Ishikawa (cell line): ENCODE results near the gene CTDSPL2.

Experiments used
- CEBPB ChIP-seq: IDR thresholded peaks from 2 replicates; pipeline ENCODE4 v1.6.1; 2012
- CREB1 ChIP-seq: IDR thresholded peaks from 2 replicates; pipeline ENCODE4 v1.6.1; 2012; ENCODE audit warnings: low read depth
- EGR1 ChIP-seq: IDR thresholded peaks from 2 replicates; pipeline ENCODE4 v1.6.1; 2012
- EP300 ChIP-seq: IDR thresholded peaks from 2 replicates; pipeline ENCODE4 v1.6.1; 2012; ENCODE audit warnings: borderline replicate concordance
- FOXM1 ChIP-seq: IDR thresholded peaks from 2 replicates; pipeline ENCODE4 v1.6.1; 2012; ENCODE audit warnings: low read depth, borderline replicate concordance
- NFIC ChIP-seq: IDR thresholded peaks from 2 replicates; pipeline ENCODE4 v1.6.1; 2012
- RAD21 ChIP-seq: IDR thresholded peaks from 2 replicates; pipeline ENCODE4 v1.6.1; 2012; ENCODE audit warnings: low read depth
- TAF1 ChIP-seq: IDR thresholded peaks from 2 replicates; pipeline ENCODE4 v1.6.1; 2012; ENCODE audit warnings: low read depth, mild to moderate bottlenecking
- TCF12 ChIP-seq: IDR thresholded peaks from 2 replicates; pipeline ENCODE4 v1.6.1; 2012; ENCODE audit warnings: low read depth
- TEAD4 ChIP-seq: IDR thresholded peaks from 2 replicates; pipeline ENCODE4 v1.6.1; 2012
- YY1 ChIP-seq: IDR thresholded peaks from 2 replicates; pipeline ENCODE4 v1.6.1; 2012; ENCODE audit warnings: low read depth
- ZBTB7A ChIP-seq: IDR thresholded peaks from 2 replicates; pipeline ENCODE4 v1.6.1; 2012; ENCODE audit warnings: low read depth
- TF ChIP-seq, protein P1 (sequence below): IDR thresholded peaks from 2 replicates; pipeline ENCODE4 v1.6.1; 2012
- TF ChIP-seq, protein P2 (sequence below): IDR thresholded peaks from 2 replicates; pipeline ENCODE4 v1.6.1; 2012; ENCODE audit warnings: low read depth, mild to moderate bottlenecking
- TF ChIP-seq, protein P3 (sequence below): IDR thresholded peaks from 2 replicates; pipeline ENCODE4 v1.6.1; 2012

The CTDSPL2 gene

DNA sequence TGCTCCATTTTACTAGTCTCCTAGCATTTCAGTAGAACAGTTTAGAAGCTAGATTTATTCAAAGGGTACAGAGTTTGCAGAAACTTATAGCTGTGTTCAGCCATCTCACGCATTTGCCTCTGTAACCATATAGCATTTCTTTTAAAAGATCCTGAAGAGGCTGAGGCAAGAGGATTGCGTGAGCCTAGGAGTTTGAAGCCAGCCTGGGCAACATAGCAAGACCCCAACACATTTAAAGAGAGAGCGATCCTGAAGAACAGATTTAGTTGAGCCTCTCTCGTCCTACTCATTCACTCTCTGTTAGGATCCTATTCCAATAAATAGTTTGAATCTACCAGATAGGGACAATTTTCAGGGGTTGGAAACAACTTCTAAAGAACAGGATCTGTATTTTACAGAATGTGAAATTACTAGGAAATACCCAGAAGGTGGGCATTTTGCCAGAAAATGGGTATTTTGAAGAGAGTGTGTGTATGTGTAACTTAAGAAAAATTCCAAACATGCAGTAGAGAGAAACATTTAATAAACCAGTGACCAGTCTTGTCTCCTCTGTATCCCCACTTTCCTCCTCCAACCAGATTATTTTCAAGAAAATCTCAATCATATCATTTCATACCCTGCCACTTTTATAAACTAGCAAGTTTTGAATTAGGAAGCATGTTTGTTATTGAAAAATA is 114.0 kb downstream of the CTDSPL2 start:
- TF ChIP-seq FOXM1 (no peak), EP300 (no peak), YY1 (no peak), RAD21 (no peak), EGR1 (no peak), TAF1 (no peak), NFIC (peak; percentile 39; the same call in 1 of the 2 replicates), TCF12 (no peak), TEAD4 (peak; percentile 50; the same call in 1 of the 2 replicates)
- TF ChIP-seq, protein P1, sequence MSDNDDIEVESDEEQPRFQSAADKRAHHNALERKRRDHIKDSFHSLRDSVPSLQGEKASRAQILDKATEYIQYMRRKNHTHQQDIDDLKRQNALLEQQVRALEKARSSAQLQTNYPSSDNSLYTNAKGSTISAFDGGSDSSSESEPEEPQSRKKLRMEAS = no peak
- TF ChIP-seq, protein P2, sequence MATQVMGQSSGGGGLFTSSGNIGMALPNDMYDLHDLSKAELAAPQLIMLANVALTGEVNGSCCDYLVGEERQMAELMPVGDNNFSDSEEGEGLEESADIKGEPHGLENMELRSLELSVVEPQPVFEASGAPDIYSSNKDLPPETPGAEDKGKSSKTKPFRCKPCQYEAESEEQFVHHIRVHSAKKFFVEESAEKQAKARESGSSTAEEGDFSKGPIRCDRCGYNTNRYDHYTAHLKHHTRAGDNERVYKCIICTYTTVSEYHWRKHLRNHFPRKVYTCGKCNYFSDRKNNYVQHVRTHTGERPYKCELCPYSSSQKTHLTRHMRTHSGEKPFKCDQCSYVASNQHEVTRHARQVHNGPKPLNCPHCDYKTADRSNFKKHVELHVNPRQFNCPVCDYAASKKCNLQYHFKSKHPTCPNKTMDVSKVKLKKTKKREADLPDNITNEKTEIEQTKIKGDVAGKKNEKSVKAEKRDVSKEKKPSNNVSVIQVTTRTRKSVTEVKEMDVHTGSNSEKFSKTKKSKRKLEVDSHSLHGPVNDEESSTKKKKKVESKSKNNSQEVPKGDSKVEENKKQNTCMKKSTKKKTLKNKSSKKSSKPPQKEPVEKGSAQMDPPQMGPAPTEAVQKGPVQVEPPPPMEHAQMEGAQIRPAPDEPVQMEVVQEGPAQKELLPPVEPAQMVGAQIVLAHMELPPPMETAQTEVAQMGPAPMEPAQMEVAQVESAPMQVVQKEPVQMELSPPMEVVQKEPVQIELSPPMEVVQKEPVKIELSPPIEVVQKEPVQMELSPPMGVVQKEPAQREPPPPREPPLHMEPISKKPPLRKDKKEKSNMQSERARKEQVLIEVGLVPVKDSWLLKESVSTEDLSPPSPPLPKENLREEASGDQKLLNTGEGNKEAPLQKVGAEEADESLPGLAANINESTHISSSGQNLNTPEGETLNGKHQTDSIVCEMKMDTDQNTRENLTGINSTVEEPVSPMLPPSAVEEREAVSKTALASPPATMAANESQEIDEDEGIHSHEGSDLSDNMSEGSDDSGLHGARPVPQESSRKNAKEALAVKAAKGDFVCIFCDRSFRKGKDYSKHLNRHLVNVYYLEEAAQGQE = no peak

DNA sequence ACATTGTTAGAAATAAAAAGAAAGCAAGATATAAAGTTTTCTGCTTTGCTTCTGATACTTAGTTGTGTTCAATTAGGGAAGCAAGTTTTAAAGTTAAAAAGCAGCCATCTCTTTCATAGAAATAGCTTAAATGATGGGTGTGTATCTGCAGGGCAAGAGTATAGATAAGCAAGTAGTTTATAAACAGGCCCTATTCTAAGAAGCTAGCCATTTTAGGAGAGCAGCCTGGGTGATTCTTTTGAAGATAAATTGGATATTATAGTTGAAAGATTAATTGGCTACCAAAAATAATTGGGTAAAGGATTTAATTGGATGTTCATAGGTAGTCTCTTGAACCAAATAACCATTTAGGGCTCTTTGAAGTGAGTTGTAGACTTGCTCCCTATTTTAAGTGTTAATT is 115.2 kb downstream of the CTDSPL2 start:
- TF ChIP-seq FOXM1 = no peak
- TF ChIP-seq EP300 = no peak

DNA sequence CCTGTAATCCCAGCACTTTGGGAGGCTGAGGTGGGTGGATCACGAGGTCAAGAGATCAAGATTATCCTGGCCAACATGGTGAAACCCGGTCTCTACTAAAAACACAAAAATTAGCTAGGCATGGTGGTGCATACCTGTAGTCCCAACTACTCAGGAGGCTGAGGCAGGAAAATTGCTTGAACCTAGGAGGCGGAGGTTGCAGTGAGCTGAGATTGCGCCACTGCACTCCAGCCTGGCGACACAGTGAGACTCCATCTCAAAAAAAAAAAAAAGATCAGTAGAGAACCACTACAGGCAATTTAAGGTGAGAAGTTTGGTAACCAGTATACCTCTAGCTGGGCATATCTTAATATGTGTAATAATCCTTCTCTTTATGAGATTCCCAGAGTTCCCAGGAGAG is 117.3 kb downstream of the CTDSPL2 start:
- TF ChIP-seq CEBPB = 0 out of 2 replicates have a peak, but pooled peaks have one; percentile 14

DNA sequence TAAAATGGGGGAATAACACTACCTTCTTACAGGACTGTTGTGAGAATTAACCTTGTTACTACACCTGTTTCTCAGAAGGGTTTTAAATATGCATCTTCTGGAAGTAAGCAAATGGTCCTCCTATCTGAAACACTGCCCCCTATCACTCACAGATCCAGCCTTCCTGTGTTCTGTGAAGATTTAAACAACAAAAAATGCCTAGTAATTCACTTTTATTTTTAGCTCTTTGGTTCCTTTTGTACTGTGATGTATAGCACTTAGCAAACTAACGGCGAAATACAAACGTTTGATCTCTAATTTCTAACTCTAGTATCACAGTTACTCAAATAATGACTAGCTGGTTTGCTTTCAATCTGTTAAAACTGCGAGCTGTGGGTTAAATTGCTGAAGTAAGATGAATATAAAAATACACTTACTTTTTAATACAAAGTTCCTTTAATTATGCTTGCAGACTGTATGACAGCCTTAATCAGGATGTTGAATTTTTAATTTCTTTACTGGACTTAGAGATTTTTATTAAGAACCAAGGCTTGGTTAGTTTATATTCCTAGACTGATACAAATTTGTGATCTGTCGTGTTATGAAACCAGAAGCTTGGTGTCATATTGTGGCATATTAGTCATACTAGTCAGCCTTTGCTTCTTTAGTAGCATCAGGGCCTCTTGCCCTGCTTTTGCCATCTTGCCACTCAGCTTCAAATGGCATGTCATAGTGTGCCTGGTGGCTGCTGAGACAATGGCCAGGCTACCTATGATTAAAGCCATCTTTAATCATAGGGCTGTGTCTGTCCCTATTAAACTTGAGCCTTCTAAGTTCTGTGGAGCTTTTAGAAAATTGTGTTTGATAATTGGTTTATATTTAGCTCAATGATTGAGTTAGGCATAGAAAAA is 118.7 kb downstream of the CTDSPL2 start:
- TF ChIP-seq TAF1 (no peak), TCF12 (no peak), EP300 (no peak), RAD21 (no peak), CREB1 (no peak), FOXM1 (no peak), EGR1 (no peak), YY1 (no peak)
- TF ChIP-seq, protein P2 = no peak
- TF ChIP-seq, protein P3, sequence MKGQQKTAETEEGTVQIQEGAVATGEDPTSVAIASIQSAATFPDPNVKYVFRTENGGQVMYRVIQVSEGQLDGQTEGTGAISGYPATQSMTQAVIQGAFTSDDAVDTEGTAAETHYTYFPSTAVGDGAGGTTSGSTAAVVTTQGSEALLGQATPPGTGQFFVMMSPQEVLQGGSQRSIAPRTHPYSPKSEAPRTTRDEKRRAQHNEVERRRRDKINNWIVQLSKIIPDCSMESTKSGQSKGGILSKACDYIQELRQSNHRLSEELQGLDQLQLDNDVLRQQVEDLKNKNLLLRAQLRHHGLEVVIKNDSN = no peak

DNA sequence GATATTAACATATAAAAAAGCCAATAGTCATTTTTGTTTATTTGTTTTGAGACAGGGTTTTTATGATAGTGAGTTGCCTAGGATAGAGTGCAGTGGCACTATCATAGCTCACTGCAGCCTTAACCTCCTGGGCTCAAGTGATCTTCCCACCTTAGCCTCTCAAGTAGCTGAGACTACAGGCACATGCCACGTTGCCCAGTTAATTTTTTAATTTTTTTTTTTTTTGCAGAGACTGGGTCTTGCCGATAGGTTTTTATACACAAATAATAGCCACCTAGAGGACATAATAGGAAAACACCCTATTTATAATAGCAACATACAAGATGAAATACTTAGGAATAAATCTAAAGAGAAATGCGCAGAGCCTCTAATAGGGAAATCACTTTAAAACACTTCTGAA is 122.8 kb downstream of the CTDSPL2 start:
- TF ChIP-seq RAD21 = no peak

DNA sequence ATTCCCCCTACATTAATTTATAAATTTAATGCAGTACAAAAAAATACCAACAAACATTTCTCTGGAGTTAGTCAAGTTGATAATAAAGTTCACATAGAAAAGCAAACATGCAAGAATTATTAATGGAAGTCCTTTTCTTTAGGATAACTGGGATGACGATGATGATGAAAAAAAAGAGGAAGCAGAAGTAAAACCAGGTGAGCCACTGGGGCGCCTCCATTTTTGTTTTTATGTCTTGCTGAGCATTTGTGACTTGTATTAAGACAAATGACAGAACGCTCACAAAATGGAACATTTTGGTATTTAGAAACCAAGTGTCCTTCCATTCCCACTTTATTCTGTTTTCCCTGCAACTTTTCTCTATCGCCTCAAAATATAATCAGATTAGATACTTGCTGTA is 123.3 kb downstream of the CTDSPL2 start:
- no peak for TF ChIP-seq CEBPB
- no peak for TF ChIP-seq YY1
- TF ChIP-seq TAF1 = no peak
- TF ChIP-seq, protein P3 = no peak
- TF ChIP-seq RAD21 = no peak
- TF ChIP-seq EP300 = no peak
- no peak for TF ChIP-seq TEAD4
- no peak for TF ChIP-seq ZBTB7A
- TF ChIP-seq, protein P2 = no peak
- no peak for TF ChIP-seq TCF12
- no peak for TF ChIP-seq EGR1
- TF ChIP-seq FOXM1 = no peak
- no peak for TF ChIP-seq CREB1
- TF ChIP-seq NFIC = no peak
